BLaER1 treated with 17β-estradiol and CSF1 and Interleukin-3, amounts not matched to agents 10 nM and 100 nM (cell line): ENCODE results near the gene CDYL.

Source experiments
- H3K27ac ChIP-seq, 11 experiments: shearing (Covaris generic); formaldehyde crosslinking; 2 replicates each; pipeline ENCODE4 v1.8.1; 2022
- H3K27me3 ChIP-seq, 11 experiments: shearing (Covaris generic); formaldehyde crosslinking; 2 replicates each; pipeline ENCODE4 v1.8.1; 2022
- H3K36me3 ChIP-seq, 11 experiments: shearing (Covaris generic); formaldehyde crosslinking; 2 replicates each; pipeline ENCODE4 v1.8.1; 2022
- H3K4me1 ChIP-seq, 10 experiments: shearing (Covaris generic); formaldehyde crosslinking; 2 replicates each; pipeline ENCODE4 v1.8.1; 2022
- H3K4me2 ChIP-seq, 11 experiments: shearing (Covaris generic); formaldehyde crosslinking; 2 replicates each; pipeline ENCODE4 v1.8.1; 2022
- H3K4me3 ChIP-seq, 10 experiments: shearing (Covaris generic); formaldehyde crosslinking; 2 replicates each; pipeline ENCODE4 v1.8.1; 2022
- H3K9ac ChIP-seq, 11 experiments: shearing (Covaris generic); formaldehyde crosslinking; 2 replicates each; pipeline ENCODE4 v1.8.1; 2022
- H3K9me3 ChIP-seq, 11 experiments: shearing (Covaris generic); formaldehyde crosslinking; replicated peaks in 1 of 11; 2 replicates each; pipeline ENCODE4 v1.8.1; 2022
- H4K20me1 ChIP-seq, 11 experiments: shearing (Covaris generic); formaldehyde crosslinking; 2 replicates each; pipeline ENCODE4 v1.8.1; 2022
- Cebpa-rat ChIP-seq, 11 experiments: shearing (Covaris generic); IDR thresholded peaks; 2 replicates each; pipeline ENCODE4 v1.8.1; 2022

CDYL gene

GRCh38 chr6:4914420-4915159, 138.4 kb downstream of the CDYL start:
- H3K4me1 ChIP-seq = peaks cover 0 to 18% (median 0%) of the 10 kb centered on the region in 10 experiments; a peak in 3 of 20 replicates
- no peak for TF ChIP-seq Cebpa-rat (IDR thresholded peaks at IDR 0.05)
- H3K36me3 ChIP-seq = peaks cover 53 to 88% (median 78%) of the 10 kb centered on the region in 11 experiments
- H3K27ac ChIP-seq = no peak overlapping the region
- H3K4me2 ChIP-seq = no peak overlapping the region
- H3K4me3 ChIP-seq = no peak overlapping the region
- peaks cover 14 to 89% (median 50%) of the 10 kb centered on the region in 11 experiments; a peak in 17 of 22 replicates for H4K20me1 ChIP-seq
- peaks cover 0 to 19% (median 0%) of the 10 kb centered on the region in 11 experiments; a peak in 6 of 22 replicates for H3K9me3 ChIP-seq
- H3K9ac ChIP-seq = no peak overlapping the region
- no peaks in the 10 kb centered on the region for H3K27me3 ChIP-seq

- Histone ChIP-seq H4K20me1 (peaks cover 14 to 98% (median 58%) of the 10 kb centered on the region in 11 experiments; a peak in 16 of 22 replicates), H3K4me2 (0 out of 22 replicates have a peak overlapping the region, but pooled peaks of 1 of the 11 experiments have one; percentile 2), H3K9me3 (peaks cover 0 to 13% (median 8%) of the 10 kb centered on the region in 11 experiments; a peak in 8 of 22 replicates), H3K27me3 (no peaks in the 10 kb centered on the region), H3K9ac (no peak overlapping the region), H3K36me3 (peaks cover 32 to 84% (median 74%) of the 10 kb centered on the region in 11 experiments), H3K4me3 (no peak overlapping the region), H3K27ac (no peak overlapping the region), H3K4me1 (peaks cover 0 to 14% (median 5%) of the 10 kb centered on the region in 10 experiments; a peak in 8 of 20 replicates)
- no peak for TF ChIP-seq Cebpa-rat (IDR thresholded peaks at IDR 0.05)
Measured at GRCh38 chr6:4916954-4917561, 140.9 kb downstream of the CDYL start.

- no peak overlapping the region for H3K4me2 ChIP-seq
- H3K27ac ChIP-seq = no peak overlapping the region
- no peak overlapping the region for H3K9ac ChIP-seq
- H4K20me1 ChIP-seq = peaks cover 0 to 98% (median 48%) of the 10 kb centered on the region in 11 experiments; a peak in 15 of 22 replicates
- no peaks in the 10 kb centered on the region for H3K27me3 ChIP-seq
- no peak overlapping the region for H3K4me3 ChIP-seq
- H3K9me3 ChIP-seq = peaks cover 0 to 20% (median 15%) of the 10 kb centered on the region in 11 experiments; a peak in 16 of 22 replicates
- peaks cover 6 to 62% (median 46%) of the 10 kb centered on the region in 11 experiments; a peak in 20 of 22 replicates for H3K36me3 ChIP-seq
- peaks cover 11 to 40% (median 26%) of the 10 kb centered on the region in 10 experiments for H3K4me1 ChIP-seq
- no peak for TF ChIP-seq Cebpa-rat (IDR thresholded peaks at IDR 0.05)
Measured at GRCh38 chr6:4920914-4921410, 144.8 kb downstream of the CDYL start.

GRCh38 chr6:4922488-4923037, 146.4 kb downstream of the CDYL start:
- no peak for TF ChIP-seq Cebpa-rat (IDR thresholded peaks at IDR 0.05)
- Histone ChIP-seq H3K4me3 (no peak overlapping the region), H3K4me1 (peaks cover 14 to 38% (median 27%) of the 10 kb centered on the region in 10 experiments), H3K27ac (no peak overlapping the region), H4K20me1 (peaks cover 4 to 97% (median 39%) of the 10 kb centered on the region in 11 experiments; a peak in 14 of 22 replicates), H3K36me3 (peaks cover 6 to 53% (median 39%) of the 10 kb centered on the region in 11 experiments; a peak in 20 of 22 replicates), H3K9ac (no peak overlapping the region), H3K9me3 (peaks cover 0 to 20% (median 16%) of the 10 kb centered on the region in 11 experiments; a peak in 16 of 22 replicates), H3K27me3 (no peaks in the 10 kb centered on the region), H3K4me2 (peak overlapping the region in 2 of 11 experiments; percentile 31 to 38; a peak in 5 of 22 replicates)

- Histone ChIP-seq H3K4me3 (no peak overlapping the region), H3K27ac (no peak overlapping the region), H3K4me1 (peaks cover 18 to 43% (median 31%) of the 10 kb centered on the region in 10 experiments), H3K9ac (no peak overlapping the region), H3K9me3 (peaks cover 0 to 20% (median 16%) of the 10 kb centered on the region in 11 experiments; a peak in 16 of 22 replicates), H4K20me1 (peaks cover 4 to 97% (median 34%) of the 10 kb centered on the region in 11 experiments; a peak in 13 of 22 replicates), H3K4me2 (peak overlapping the region in 2 of 11 experiments; percentile 4 to 30; a peak in 3 of 22 replicates), H3K36me3 (peaks cover 6 to 49% (median 39%) of the 10 kb centered on the region in 11 experiments; a peak in 20 of 22 replicates), H3K27me3 (no peaks in the 10 kb centered on the region)
- no peak for TF ChIP-seq Cebpa-rat (IDR thresholded peaks at IDR 0.05)
Measured at GRCh38 chr6:4923081-4923480, 146.9 kb downstream of the CDYL start.

- Histone ChIP-seq H3K4me1 (peaks cover 22 to 55% (median 41%) of the 10 kb centered on the region in 10 experiments), H3K27me3 (no peaks in the 10 kb centered on the region), H3K4me3 (no peak overlapping the region), H3K36me3 (peaks cover 6 to 36% (median 29%) of the 10 kb centered on the region in 11 experiments; a peak in 20 of 22 replicates), H3K9ac (no peak overlapping the region), H3K9me3 (peaks cover 0 to 20% (median 16%) of the 10 kb centered on the region in 11 experiments; a peak in 16 of 22 replicates), H3K4me2 (peak overlapping the region in 4 of 11 experiments; percentile 41 to 70 (median 68); a peak in 6 of 22 replicates), H4K20me1 (peaks cover 5 to 97% (median 31%) of the 10 kb centered on the region in 11 experiments; a peak in 15 of 22 replicates), H3K27ac (no peak overlapping the region)
- no peak for TF ChIP-seq Cebpa-rat (IDR thresholded peaks at IDR 0.05)
Measured at GRCh38 chr6:4924661-4925271, 148.6 kb downstream of the CDYL start.

GRCh38 chr6:4925580-4925979, 149.4 kb downstream of the CDYL start:
- Histone ChIP-seq H3K9ac (peak overlapping the region in 1 of 11 experiments; percentile 32; a peak in 2 of 22 replicates), H3K27ac (peak overlapping the region in 5 of 11 experiments; percentile 21 to 46 (median 32); a peak in 6 of 22 replicates), H3K36me3 (peaks cover 3 to 28% (median 21%) of the 10 kb centered on the region in 11 experiments; a peak in 20 of 22 replicates), H3K4me2 (peak overlapping the region; percentile 15 to 70 (median 45); a peak in 19 of 22 replicates), H3K4me1 (peaks cover 30 to 63% (median 48%) of the 10 kb centered on the region in 10 experiments), H3K4me3 (no peak overlapping the region), H3K9me3 (peaks cover 0 to 20% (median 16%) of the 10 kb centered on the region in 11 experiments; a peak in 16 of 22 replicates), H4K20me1 (peaks cover 12 to 97% (median 39%) of the 10 kb centered on the region in 11 experiments; a peak in 18 of 22 replicates), H3K27me3 (no peaks in the 10 kb centered on the region)
- TF ChIP-seq Cebpa-rat (IDR thresholded peaks at IDR 0.05) = no peak
